GM18909 (cell line): Measurements from ENCODE around the gene CXCL12.

Source experiments
- ATAC-seq: cut with Tn5 transposase; IDR thresholded peaks from one replicate; pipeline ENCODE4 v1.9.1; 2021; ENCODE audit warnings: mild to moderate bottlenecking; ENCODE audit not compliant: unreplicated experiment, poor library complexity

The CXCL12 gene

DNA sequence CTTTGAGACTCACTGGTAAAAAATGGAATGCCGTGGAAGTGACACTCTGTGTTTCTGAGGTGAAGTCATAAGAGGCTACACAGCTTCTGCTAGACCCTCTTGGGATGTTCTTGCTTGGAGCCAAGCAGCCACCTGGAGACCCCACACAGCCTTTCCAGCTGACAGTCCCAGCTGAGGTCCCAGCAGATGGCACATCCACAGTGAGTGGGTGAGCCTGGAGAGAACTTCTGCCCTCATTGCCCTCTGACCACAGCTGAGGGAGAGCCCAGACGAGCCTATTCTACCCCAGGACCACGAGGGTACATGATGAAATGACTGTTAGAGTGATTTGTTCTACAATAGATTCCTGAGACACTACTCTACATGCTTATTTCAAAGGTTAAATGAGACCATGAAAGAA is 44.3 kb downstream of the CXCL12 start:
- no peak for ATAC-seq

DNA sequence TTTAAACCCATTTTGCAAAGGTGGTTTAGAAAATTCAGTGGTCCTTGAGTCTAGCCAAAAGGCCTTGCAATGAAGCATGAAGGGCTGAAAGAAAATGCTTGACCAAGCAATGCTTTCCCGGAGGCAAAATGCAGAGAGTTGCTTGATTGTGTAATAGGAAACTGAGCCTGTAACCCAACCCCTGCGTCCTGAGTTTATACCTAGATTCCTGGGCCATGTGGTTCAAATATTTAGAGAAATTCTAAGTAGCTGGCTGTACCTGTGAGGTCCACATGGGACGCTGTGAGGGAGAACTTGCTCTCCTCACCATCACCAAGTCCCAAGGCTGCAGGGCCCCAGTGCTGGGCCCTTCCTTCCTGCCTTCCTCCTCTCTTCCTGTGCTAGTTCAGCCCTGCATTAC is 45.7 kb downstream of the CXCL12 start:
- no peak for ATAC-seq

DNA sequence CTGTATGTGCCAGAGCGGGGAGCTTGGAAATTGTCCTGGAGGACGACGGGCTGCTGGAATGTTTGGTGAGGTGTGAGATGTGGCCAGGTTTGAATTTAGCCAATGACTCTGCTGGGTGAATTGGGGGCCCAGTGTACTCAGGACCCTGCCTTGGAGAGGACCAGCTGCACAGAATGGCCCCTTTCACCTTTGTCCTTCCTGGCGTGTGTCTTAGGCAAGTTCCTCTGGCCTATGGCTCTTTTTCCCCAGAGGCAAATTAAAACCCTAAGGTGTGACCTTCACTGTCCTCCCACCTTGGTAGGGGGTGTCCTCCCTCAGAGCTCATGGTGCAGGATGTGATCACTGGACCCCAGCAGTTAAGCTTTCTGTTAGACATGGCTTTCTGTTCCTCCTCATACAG is 47.8 kb downstream of the CXCL12 start:
- no peak for ATAC-seq

DNA sequence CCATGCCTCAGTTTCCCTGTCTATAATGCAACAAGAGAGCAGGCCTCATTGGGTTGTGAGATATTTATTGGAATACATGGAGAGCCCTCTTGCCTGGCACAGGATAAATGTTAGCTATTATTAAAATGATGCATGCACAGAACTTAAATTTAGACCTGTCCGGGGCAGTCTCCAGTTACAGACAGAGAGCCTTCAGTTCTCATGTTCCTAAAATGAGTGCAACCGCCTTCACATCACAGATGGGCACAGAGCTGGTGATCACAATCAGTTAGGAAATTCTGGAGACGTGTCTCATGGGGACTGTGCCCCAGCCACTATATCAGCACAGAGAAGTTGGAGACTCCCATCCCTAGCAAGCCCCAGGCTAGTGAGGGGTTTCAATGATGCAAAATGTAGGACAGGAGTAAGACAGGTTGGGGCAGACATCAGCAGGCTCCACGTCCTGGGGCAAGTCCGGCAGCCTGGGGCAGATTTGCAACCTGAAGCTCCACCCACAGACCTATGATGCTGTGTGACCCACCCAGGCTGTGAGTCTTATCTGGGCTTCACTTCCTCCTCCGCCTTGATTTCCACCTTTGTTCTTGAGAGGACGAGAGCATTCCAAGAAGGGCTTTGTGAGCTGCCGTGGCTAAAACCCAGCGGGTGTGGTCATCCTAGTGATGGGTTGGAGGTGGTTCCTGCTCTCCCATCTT is 49.4 kb downstream of the CXCL12 start:
- no peak for ATAC-seq

DNA sequence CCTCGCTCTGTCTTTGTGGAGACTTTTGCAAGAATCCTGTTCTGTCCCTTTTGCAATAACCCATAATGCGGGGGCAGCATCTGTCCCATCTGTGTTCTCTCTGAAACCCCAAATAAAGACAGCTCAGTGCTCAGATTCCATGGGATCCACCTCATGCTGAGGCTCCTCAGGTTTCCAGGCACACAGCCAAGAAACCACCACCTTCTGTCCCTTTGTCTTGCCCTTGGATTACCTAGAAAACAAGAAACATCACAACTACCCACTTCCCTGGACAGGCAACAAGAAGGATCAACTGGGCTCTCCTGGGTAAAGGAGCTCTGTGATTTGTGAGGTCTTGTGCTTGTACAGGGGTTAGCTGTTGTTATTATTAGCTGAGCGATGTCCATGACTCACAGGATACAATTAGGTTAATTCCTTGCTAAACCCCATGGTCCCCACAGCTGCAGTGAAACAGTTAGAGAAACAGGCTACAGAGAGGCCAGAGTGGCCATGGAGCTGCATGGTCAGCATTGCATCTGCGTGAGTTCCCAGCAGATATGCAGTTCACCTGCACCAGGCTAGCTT is 50.2 kb downstream of the CXCL12 start:
- ATAC-seq = no peak

DNA sequence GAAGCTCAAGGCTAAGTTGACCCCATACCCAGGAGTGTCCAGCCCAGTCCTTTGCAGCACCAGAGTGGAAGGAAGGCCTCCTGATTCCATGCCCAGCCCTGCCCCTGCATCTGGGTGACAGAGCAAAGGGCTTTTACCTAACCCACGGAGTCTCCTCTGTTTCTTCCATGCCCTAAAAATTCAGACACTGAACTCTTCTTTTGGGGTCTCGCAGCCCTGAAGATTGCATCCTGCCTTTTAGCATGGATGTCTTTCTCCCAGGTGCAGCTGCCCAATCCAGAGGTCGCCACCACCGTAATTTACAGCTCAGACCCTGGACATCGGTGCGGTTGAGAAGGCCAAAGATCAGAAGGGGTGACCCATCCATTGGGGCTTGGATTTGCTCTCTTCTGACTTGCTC is 50.8 kb downstream of the CXCL12 start:
- no peak for ATAC-seq

DNA sequence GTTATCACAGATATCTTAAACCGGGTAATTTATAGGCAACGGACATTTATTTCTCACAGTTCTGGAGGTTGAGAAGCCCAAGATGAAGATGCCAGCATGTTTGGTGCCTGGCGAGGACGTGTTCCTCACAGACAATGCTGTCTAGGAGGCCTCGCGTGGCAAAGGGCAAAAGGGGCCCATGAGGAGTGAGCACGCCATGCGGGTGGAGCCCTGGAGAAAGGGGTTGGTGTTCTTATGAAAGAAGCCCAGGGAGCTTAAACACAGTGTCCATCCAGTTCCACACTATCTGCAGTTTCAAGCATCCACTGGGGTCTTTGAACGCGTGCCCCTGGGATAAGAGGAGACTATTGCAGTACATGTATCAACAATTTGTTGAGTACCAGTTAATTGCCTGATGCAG is 51.4 kb downstream of the CXCL12 start:
- no peak for ATAC-seq

DNA sequence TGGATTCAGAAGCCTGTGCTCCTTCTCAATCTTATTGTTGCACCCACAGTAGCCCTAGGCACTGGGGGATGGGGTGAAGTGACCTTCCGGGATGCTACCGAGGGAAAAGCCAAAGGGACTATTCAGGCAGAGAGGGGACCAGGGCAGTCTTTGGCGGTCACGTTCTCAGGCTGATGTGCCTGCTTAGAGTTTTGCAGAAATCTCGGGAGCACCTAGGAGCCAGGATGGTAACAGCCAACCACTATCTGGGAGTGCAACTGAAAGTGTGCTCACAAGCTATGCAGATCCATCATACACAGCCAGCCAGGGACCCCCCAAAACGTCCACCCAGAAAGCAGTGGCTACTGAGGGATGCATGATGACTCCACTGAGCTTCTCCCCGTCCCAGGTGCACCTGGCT is 52.4 kb downstream of the CXCL12 start:
- ATAC-seq = no peak

DNA sequence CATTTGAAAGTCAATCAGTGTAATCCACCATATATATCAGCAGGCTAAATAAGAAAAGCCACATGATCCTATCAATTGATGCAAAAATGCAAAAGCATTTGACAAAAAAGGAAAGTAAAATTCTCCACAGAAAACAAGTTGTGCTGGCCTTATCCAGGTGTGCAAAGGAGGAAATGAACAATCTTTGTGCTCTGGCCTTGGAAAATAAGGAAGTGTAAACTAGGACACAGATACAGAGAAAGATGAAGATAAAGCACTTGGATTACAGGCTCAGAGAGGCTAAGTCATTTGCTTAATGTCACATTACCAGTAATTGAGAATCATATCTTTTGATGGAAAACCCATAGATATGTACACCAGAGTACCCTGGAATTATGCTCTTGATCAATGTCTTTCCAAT is 54.5 kb downstream of the CXCL12 start:
- no peak for ATAC-seq

DNA sequence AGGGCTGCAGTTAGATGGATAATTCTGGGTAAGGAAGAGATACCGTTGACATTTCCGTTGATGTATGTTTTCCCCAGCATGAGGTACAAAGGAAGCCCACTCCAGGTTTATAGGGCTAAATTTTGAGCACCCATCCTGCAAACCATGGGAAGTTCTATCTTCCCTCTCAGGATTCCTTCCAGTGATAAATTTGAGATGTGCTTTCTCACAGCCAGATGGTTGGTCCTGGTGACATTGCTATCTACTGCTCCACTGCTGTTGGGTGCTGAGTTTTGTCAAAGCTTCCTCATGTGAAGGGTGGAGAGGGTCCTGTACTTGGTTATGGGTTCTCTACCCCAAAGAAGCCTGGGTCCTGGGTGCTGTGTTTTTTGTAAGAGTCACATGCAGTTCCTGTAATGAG is 57.4 kb downstream of the CXCL12 start:
- ATAC-seq = no peak
